GM13976 (cell line): ENCODE measurements around the gene ABR.

Source experiments
- DNase-seq: peaks from one replicate; pipeline ENCODE4 v3.0.0; 2012; ENCODE audit warnings: low spot score
- CTCF ChIP-seq: IDR thresholded peaks from 2 replicates; pipeline ENCODE4 v1.5.1; 2012; ENCODE audit warnings: borderline replicate concordance, mild to moderate bottlenecking; ENCODE audit not compliant: insufficient read depth; ENCODE audit errors: extremely low read depth, missing control alignments, control extremely low read depth
- in situ Hi-C: fragments of 300-500 bp; cut with MboI; formaldehyde crosslinking; loops from one replicate; pipeline ENCODE4 v1.12.0; 2022; ENCODE audit warnings: low sequenced_read_pairs, mixed read lengths, inconsistent platforms; ENCODE audit not compliant: unreplicated experiment

ABR gene

DNA sequence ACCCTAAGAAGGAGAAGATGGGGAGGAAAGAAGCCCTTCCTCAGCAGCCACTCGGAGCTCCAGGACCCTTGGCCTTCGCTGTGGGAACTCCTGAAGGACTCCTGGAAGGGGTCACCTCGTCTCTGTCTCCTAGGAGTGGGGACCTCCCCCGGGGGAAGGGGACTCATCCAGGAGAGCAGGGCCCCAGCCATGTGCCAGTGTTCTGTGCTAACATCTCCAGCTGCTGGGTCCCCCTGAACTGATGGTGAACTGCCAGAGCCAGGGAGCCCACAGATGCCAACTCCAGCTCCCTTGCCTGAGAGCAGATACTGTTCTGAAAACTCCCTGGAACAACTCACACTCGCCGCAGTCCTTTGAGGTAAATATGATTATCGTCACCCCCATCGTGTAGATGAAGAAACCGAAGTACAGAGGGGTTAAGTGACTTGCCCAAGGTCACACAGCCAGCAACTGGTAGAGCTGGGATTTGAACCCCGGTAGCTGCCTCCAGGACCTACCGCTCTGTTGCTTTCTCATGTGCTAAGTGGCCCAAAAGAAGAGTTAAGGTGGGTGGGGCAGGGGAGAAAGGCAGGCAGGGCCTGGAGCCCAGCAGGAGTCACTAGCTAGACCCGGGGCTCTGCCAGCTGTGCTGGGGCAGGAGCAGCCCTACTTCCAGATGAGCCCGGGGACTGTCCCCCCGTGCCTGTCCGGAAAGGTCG, 172.3 kb downstream of the ABR start:
- no peak for DNase-seq
- in situ Hi-C loops = no loop called here
- no peak for TF ChIP-seq CTCF

GRCh38 chr17:1006054-1006453, 173.7 kb downstream of the ABR start:
- DNase-seq = no peak
- TF ChIP-seq CTCF = no peak
- in situ Hi-C loops = no loop called here

DNA sequence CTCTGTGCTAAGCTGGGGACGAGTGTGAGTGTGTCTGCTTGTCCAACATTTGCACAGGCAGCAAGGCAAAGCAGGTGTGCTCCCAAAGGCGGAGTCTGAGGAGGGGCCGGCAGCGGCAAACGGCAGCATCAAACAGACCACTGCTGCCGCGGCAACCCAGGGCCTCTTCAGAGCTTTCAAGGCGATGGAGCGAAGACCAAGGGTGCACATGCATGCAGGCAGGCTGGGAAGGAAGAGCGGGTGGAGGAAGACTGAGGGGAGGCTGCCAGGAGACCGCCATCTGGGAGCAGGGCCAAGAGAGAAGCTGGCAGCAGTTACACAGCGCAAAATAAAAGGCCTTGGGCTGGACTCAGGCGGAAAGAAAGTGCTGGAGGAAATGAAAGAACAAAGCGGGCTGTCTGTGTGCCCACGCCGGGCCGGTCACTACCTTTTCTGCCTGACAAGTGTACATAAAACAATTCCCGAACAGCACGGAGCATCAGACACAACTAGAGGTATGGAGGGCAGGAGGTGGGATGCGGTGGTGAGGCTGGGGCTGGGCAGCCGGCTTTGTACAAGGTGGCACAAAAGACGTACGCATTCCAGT, 174.3 kb downstream of the ABR start:
- in situ Hi-C loops = no loop called here
- DNase-seq = no peak
- no peak for TF ChIP-seq CTCF

GRCh38 chr17:1004769-1005295, 174.9 kb downstream of the ABR start:
- in situ Hi-C loops = no loop called here
- no peak for DNase-seq
- no peak for TF ChIP-seq CTCF

GRCh38 chr17:1003972-1004768, 175.6 kb downstream of the ABR start:
- in situ Hi-C loops = no loop called here
- no peak for TF ChIP-seq CTCF
- DNase-seq = peak; percentile 34

DNA sequence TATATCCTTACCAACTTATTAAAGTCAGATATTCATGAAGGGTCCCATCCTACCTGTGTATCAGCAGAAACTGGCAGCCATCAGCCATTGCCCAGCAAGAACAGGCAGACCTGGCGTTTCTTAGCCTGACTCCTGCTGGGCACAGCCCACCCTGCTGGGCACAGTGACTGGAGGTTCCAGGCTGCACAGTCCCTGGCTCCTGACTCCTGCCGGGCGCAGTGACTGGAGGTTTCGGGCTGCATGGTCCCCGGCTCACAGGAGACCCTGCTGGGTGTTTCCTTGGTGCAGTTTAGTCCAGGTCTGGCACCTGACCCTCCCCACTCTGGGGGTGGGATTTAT, 176.2 kb downstream of the ABR start:
- no peak for TF ChIP-seq CTCF
- DNase-seq = no peak
- in situ Hi-C loops = no loop called here
